SH-SY5Y (cell line): ENCODE results near the gene DNAJC17.

Source experiments
- GATA2 ChIP-seq: IDR thresholded peaks from 2 replicates; pipeline ENCODE4 v1.6.1; 2011; ENCODE audit warnings: mild to moderate bottlenecking, low read depth, low read length
- GATA3 ChIP-seq: IDR thresholded peaks from 2 replicates; pipeline ENCODE4 v1.6.1; 2011; ENCODE audit warnings: low read depth, mild to moderate bottlenecking, low read length, moderate library complexity

DNA sequence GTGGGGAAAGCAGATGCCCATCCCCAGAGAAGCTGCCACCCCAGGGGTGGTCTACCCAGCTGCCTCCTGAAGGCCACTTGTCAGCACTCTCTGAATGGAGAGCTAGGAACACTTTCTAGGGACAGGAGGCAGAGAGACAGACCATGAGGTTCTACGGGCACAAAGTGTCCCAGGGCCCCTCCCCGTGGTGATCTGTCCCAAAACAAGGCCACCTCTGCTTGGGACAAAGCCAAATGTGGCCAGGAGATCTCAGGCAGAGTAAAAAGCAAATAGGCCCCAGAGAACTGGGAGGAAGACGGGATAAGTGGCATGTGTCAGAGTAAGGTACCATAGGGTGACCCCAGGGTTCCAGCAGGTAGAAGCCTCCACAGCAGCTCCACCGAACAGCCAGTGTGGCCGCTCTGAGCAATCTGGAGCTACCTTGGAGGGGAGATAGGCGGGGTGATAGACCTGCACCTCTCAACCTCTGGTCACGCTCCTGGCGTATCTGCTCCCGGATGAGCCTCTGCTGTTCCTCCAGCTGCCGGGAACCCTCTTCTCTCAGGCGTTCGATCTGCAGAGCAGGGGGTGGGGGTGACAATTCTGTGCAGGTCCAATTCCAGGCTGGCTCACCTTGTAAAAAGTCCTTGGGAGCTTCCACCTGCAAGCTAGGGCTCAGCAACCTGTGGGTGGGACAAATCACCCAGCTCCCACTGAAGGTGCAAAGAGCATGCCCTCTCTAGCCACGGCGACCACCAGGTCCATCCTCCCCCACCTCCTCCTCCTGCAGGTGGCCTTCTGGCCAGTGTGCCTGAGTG is 31.3 kb downstream of the DNAJC17 start:
- TF ChIP-seq GATA2 (no peak), GATA3 (no peak)
